Measurements from ENCODE around the gene HOXA7.

The HOXA7 gene

GRCh38 chr7:27156508-27156898 is at the start of gene HOXA7:
Gene HOXA7, minus strand, starts transcription at chr7:27156675. Its CDS starts 130 bp downstream, at chr7:27156545.
- DNase-seq (ENCODE audit: low read depth in 2 of 2) = no peak

DNA sequence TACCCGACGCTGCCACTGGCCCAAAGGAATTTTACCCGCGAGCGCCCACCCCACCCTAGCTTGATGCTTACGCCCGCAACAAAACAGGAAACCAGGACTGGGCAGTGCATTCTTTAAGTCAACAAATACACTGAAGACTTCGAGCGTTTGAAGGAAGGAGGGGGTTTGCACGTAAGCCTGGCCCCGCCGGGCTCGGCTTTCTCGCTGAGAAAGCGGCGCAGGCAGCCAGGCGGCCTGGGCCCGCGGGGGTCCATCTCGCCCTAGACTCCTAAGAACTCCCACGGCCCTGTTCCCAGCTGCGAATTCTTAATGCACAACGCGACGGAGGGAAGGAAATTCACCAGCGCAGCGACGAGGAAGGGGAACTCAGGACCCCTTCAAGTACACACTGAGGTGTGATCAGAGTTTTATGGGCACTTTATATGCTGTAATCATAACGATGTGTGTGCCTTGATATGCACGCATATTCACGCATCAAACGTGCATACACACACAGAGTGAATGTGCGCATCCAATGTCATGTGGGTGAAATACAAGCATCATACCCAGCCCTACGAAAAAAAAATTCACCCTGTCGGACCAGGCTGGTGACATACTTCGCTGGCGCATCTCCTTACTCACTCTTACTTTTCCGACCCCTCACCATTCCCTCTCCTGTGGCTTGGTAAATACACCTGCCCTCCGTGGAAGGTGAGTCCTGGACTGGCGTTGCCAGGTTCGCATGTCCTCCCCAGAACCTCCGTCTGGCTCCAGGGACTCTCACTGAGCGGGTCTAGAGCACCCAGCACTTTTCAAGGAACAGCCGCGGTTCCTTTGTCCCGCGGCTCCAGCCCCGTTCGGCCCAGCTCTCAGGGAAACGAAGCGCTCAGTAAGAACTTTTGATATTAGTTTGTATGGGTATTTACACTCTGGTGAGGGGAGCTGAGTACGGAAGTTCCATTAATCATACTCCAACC is 49.1 kb upstream of the HOXA7 start:
- DNase-seq (ENCODE audit: low read depth in 2 of 2) = no peak

- DNase-seq (ENCODE audit: low read depth in 2 of 2) = no peak
These were observed 48.4 kb upstream of the HOXA7 start for GRCh38 chr7:27204851-27205322.

- DNase-seq (ENCODE audit: low read depth in 2 of 2) = no peak
These were observed 47.6 kb upstream of the HOXA7 start for GRCh38 chr7:27203964-27204594.

DNA sequence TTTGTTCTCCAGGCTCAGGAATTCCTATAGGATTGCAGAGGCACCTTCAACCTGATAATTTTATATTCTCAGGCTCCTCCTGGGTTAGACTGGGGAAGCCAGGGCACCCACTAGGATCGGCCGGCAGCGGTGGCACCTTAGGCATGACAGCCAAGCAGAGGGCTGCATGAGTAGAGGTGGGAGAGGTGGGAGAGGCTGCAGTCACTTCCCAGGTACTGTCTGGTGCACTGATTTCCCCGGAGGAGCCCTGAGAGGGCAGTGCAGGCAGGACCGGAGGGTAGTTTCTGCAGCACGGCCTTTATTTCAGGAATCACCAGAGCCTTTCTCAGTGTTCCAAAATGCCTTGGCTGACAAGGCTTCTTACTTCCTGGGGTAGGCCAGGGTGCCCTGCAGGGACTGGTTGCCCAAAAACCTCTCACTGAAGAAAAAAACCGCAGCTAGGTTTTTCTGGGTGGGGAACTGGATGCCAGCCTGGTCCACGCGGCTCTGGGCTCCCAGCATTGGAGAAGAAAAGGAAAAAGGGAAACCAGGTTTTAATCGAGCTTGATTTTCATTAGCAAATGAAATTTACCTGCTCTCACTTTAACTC is 47.0 kb upstream of the HOXA7 start:
- DNase-seq (ENCODE audit: low read depth in 2 of 2) = no peak

- DNase-seq (ENCODE audit: low read depth in 2 of 2) = no peak
These were observed 46.3 kb upstream of the HOXA7 start for GRCh38 chr7:27202862-27203134.

- no peak for DNase-seq (ENCODE audit: low read depth in 2 of 2)
These were observed 45.8 kb upstream of the HOXA7 start for GRCh38 chr7:27202018-27202861.

GRCh38 chr7:27201580-27202017 is 45.1 kb upstream of the HOXA7 start:
- no peak for DNase-seq (ENCODE audit: low read depth in 2 of 2)

DNA sequence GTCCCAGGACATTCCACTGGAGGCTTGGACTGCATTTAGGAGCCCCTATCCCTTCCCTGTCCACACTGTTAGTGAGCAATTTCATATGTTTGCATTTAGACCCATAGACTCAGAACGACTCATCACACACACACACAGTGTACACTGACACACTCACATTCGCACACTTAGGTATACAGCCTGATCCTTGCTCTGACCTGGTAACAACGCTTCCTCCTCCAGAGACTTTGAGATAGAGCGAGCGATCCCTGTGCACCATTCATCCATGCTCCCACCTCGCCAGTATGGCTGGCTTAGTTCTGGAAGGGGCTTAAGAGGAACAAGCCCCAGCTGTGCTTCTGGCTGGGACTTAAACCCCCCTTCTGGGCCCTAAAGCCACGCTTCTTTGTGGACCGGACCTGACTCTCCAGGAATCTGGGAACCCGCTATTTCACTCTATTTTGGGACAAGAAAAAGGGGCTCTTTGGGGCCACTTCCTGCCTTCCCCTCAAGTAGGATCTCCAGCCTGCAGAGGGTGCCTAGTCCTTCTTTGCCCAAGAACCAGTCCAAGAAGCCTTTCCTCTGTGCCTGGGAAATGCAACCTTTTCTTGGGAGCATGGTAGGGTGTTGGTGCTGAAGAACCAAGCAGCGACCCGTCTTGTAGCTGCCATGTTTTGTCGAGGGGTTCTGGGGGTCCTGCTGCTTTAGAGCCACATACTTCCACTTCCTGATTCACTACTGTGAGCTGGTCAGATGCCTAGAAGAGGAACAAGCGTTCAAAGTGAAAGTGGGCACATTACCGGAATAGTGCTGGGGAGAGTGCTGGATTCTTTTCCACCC is 44.5 kb upstream of the HOXA7 start:
- no peak for DNase-seq (ENCODE audit: low read depth in 2 of 2)

DNA sequence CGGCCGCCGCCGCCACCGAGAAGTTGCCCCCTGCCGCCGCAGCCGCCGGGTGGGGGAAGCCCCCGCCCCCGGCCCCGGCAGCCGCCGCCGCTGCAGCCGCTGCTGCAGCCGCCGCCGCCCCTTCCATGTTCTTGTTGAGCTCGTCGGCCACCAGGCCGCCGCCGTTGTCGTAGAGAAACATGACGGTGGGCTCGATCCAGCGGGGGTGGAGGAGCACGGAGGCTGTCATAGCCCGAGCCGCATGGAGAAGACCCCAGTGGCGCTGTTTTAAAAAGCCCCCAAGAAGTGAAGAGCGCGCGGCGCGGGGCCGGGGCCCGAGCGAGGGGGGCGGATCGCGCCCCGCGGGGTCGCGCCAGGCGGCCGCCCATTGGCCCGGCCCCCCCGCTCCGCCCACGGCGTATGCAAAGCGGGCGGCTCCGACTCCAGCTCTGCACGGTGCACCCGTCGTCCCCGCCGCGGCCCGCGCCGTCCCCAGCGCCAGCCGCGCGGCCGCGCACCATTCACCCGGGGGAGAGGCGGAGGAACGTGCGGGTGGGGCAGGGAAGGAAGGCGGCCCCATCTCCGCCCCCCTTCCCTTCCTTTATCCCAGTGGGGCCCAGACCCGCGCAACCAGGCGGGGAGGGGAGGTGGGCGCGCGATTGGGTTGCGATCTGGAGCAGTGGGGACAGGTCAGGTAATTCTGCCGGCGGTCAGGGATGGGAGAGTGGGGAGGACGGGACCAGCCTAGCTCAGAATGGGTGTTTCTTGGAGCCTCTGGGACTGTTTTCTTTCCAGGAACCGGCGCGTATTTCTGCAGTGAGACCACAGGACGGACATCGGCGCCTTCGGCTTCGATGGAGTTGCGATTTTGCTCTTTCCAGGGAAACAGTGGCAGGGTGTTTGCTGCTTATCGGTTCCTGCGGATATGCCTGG is 43.6 kb upstream of the HOXA7 start, which contains the start of gene HOXA13:
Gene HOXA13 (minus strand): TSS at position 243 of the 912 bp plus-strand sequence. CDS start 14 bp downstream, at position 229.
- DNase-seq (ENCODE audit: low read depth in 2 of 2) = no peak

- no peak for DNase-seq (ENCODE audit: low read depth in 2 of 2)
These were observed 42.7 kb upstream of the HOXA7 start for GRCh38 chr7:27198871-27199801.

GRCh38 chr7:27198138-27198841 is 41.8 kb upstream of the HOXA7 start:
- no peak for DNase-seq (ENCODE audit: low read depth in 2 of 2)

DNA sequence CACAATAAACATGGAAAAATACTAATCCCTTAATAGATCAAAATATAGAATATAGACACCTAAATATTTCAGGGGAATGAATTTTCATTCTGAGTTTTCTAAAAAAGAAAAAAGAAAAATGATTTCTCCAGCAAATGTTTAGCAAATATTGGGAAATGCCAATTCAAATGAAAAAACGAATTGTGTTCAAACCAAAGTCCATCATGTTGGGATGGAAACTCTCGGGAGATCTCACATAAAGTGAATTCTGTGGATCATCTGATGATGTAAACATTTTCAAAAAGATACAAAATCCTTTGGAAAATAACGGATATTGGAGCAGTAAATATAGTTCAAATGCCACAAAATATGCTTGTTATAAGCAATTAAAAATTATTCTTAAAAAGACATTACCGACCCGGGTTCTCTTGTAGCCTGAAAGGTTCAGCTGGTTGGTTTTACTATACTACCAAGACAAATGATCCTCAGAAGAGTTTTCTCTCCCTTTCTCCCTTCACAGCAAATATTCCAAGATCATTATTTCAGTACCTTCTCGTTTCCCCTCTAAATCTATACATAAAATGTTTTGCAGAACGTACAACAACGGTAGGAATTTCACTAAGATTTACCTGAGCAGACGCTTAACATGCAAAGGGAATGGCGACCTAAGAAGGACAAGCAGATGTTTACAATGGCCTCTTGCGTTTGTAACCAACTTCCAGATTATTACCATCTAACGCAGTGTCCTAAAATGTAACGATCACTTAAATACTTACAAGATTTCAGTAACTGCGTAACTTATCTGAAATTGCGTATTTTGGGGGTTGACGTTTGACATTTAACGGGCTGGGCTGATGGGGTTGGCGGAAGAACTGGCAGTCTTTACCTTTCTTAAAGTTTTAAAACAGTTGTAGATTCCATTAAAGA is 40.9 kb upstream of the HOXA7 start:
- DNase-seq (ENCODE audit: low read depth in 2 of 2) = no peak

- peak; percentile 80 to 83 for DNase-seq (ENCODE audit: low read depth in 2 of 2)
These were observed 39.9 kb upstream of the HOXA7 start for GRCh38 chr7:27196287-27196767.

- no peak for DNase-seq (ENCODE audit: low read depth in 2 of 2)
These were observed 38.4 kb upstream of the HOXA7 start for GRCh38 chr7:27194686-27195379.

DNA sequence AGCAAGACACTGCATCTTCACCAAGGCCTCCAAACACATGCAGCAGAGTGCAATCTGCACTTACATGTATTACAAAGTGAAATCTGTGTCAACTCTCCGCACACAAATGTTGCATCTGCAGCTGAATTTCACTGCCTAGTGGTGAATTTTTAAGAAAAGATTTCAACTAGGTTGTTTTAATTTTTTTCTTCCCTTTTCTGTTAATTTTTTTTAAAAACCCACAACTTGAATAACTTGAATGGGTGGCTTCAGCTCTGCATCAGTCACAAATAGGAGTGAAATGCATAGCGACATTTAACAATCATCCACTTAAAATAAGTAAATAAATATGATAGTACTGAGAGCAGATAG is 37.5 kb upstream of the HOXA7 start:
- DNase-seq (ENCODE audit: low read depth in 2 of 2) = no peak

All from activated CD4-positive, alpha-beta T cell treated with anti-CD3 and anti-CD28 coated beads for 24 hours (primary cell).